HL-60 (cell line): ENCODE measurements around the gene NUB1.

Source experiments
- DNase-seq, 2 experiments: peaks; one replicate each; pipeline ENCODE4 v3.0.0-alpha.2; 2010 to 2020; ENCODE audit warnings: low read depth in 1 of 2, low spot score in 1 of 2
- H3K27ac ChIP-seq: fragments of 250-450 bp; sonication (Bioruptor Pico); replicated peaks from 2 replicates; pipeline ENCODE4 v1.5.1; 2020; ENCODE audit warnings: mild to moderate bottlenecking, moderate library complexity
- H3K27me3 ChIP-seq: fragments of 250-450 bp; sonication (Bioruptor Pico); 2 replicates; pipeline ENCODE4 v1.5.1; 2021; ENCODE audit warnings: mild to moderate bottlenecking, moderate library complexity; ENCODE audit not compliant: insufficient read depth, poor library complexity, severe bottlenecking
- H3K4me3 ChIP-seq: replicated peaks from 2 replicates; pipeline ENCODE4 v1.5.1; 2011; ENCODE audit warnings: mild to moderate bottlenecking, control low read depth, low read length; ENCODE audit not compliant: insufficient read depth
- CTCF ChIP-seq: IDR thresholded peaks from one replicate; pipeline ENCODE4 v1.5.1; 2011; ENCODE audit warnings: low read length, control low read depth, inconsistent platforms; ENCODE audit not compliant: insufficient read depth
- GABPA ChIP-seq: IDR thresholded peaks from 2 replicates; pipeline ENCODE4 v1.6.1; 2012; ENCODE audit warnings: low read depth
- POLR2AphosphoS5 ChIP-seq: IDR thresholded peaks from 2 replicates; pipeline ENCODE4 v1.6.1; 2012; ENCODE audit warnings: low read depth
- REST ChIP-seq: IDR thresholded peaks from 2 replicates; pipeline ENCODE4 v1.6.1; 2012; ENCODE audit warnings: low read depth; ENCODE audit not compliant: insufficient replicate concordance
- SPI1 ChIP-seq: IDR thresholded peaks from 2 replicates; pipeline ENCODE4 v1.6.1; 2012; ENCODE audit warnings: low read depth, mild to moderate bottlenecking, borderline replicate concordance

NUB1 gene

GRCh38 chr7:151392002-151392401 is 50.4 kb downstream of the NUB1 start:
- Histone ChIP-seq H3K4me3 (no peak overlapping the region), H3K27me3 (peaks cover 26% of the 10 kb centered on the region), H3K27ac (no peak overlapping the region)
- DNase-seq = no peak
- TF ChIP-seq CTCF = no peak
- TF ChIP-seq REST = no peak
- TF ChIP-seq POLR2AphosphoS5 = no peak
- no peak for TF ChIP-seq GABPA
- no peak for TF ChIP-seq SPI1

GRCh38 chr7:151392426-151392825 is 50.8 kb downstream of the NUB1 start:
- Histone ChIP-seq H3K4me3 (no peak overlapping the region), H3K27me3 (peaks cover 26% of the 10 kb centered on the region), H3K27ac (no peak overlapping the region)
- no peak for DNase-seq
- TF ChIP-seq CTCF (no peak), GABPA (no peak), SPI1 (no peak), REST (no peak), POLR2AphosphoS5 (no peak)

- no peak overlapping the region for H3K27ac ChIP-seq
- TF ChIP-seq POLR2AphosphoS5 (no peak), SPI1 (no peak), GABPA (no peak), REST (no peak), CTCF (no peak)
- H3K27me3 ChIP-seq = peaks cover 21% of the 10 kb centered on the region
- H3K4me3 ChIP-seq = no peak overlapping the region
- DNase-seq = no peak
Observed at GRCh38 chr7:151393031-151393977, 51.7 kb downstream of the NUB1 start.
